A549 (cell line): ENCODE results near the gene SH2D4B. TPM values are rescaled to one million over a fixed set of nuclear protein-coding genes. Genes with fewer than 3 reads are reported as not detected.

ENCODE experiments used
- ATAC-seq, 2 experiments: fragments of 200-7000 bp in 1 of 2; fragments of >200 bp in 1 of 2; cut with Nextera tagmentation in 1 of 2; cut with Tn5 transposase in 1 of 2; 3 replicates each; pipeline versions ENCODE4 v1.8.0 to v1.9.1; 2018 to 2020; ENCODE audit warnings: mild to moderate bottlenecking in 1 of 2, moderate library complexity in 1 of 2
- CTCF ChIA-PET: fragments of 300-600 bp; sonication (Branson Sonifier 250); formaldehyde crosslinking; extraction: SDS; loops from one replicate; lab custom pipeline; 2021; ENCODE audit warnings: antibody characterized with exemption, inconsistent platforms; lab: Yijun Ruan, JAX
- POLR2A ChIA-PET: fragments of 350-600 bp; formaldehyde crosslinking; extraction: SDS; loops from one replicate; lab custom pipeline; 2021; ENCODE audit warnings: antibody characterized with exemption, inconsistent platforms; lab: Yijun Ruan, JAX
- DNase-seq, 2 experiments: peaks; one replicate each; pipeline versions ENCODE4 v3.0.0 to v3.0.0-alpha.2; 2011 to 2016; ENCODE audit warnings: low read depth in 1 of 2, low spot score in 1 of 2
- FAIRE-seq: peaks from 2 replicates; lab custom pipeline; 2011; peaks lifted over from hg19 to GRCh38; lab: Jason Lieb, UNC
- H3K27ac ChIP-seq, 2 experiments: fragments of >200 bp; sonication (Bioruptor Twin); formaldehyde crosslinking; 3 replicates each; pipeline ENCODE4 v1.5.1; 2016 to 2017
- H3K4me1 ChIP-seq: fragments of >200 bp; sonication (Bioruptor Twin); formaldehyde crosslinking; 3 replicates; pipeline ENCODE4 v1.6.1; 2016
- H3K4me2 ChIP-seq: fragments of >200 bp; sonication (Bioruptor Twin); formaldehyde crosslinking; 3 replicates; pipeline ENCODE4 v1.6.1; 2016
- H3K4me3 ChIP-seq: fragments of >200 bp; sonication (Bioruptor Twin); formaldehyde crosslinking; 3 replicates; pipeline ENCODE4 v1.5.1; 2016
- H3K9me3 ChIP-seq: fragments of >200 bp; sonication (Bioruptor Twin); formaldehyde crosslinking; 3 replicates; pipeline ENCODE4 v1.6.1; 2016
- ATOH8 ChIP-seq: fragments of 250-450 bp; sonication (Bioruptor Pico); IDR thresholded peaks from 2 replicates; pipeline ENCODE4 v1.5.0; 2020; ENCODE audit warnings: low read depth, mild to moderate bottlenecking, moderate library complexity
- BCL3 ChIP-seq: fragments of >200 bp; sonication (Bioruptor Twin); formaldehyde crosslinking; IDR thresholded peaks from 3 replicates; pipeline ENCODE4 v1.6.1; 2016
- CHD2 ChIP-seq: fragments of 150-350 bp; IDR thresholded peaks from 2 replicates; pipeline ENCODE4 v1.6.1; 2014; ENCODE audit warnings: low read length; ENCODE audit not compliant: partially characterized antibody
- CHD4 ChIP-seq: fragments of 200-600 bp; sonication (generic); IDR thresholded peaks from 2 replicates; pipeline ENCODE4 v1.6.1; 2016; ENCODE audit warnings: antibody characterized with exemption, mild to moderate bottlenecking, borderline replicate concordance
- E2F6 ChIP-seq: IDR thresholded peaks from 2 replicates; pipeline ENCODE4 v1.6.1; 2012; ENCODE audit warnings: low read depth, borderline replicate concordance
- EHMT2 ChIP-seq: fragments of 200-600 bp; sonication (generic); IDR thresholded peaks from 2 replicates; pipeline ENCODE4 v1.6.1; 2016; ENCODE audit warnings: antibody characterized with exemption, low read depth, mild to moderate bottlenecking, moderate library complexity
- GATA3 ChIP-seq: IDR thresholded peaks from 2 replicates; pipeline ENCODE4 v1.6.1; 2012; ENCODE audit warnings: borderline replicate concordance
- HES2 ChIP-seq: fragments of >200 bp; sonication (Bioruptor Twin); formaldehyde crosslinking; IDR thresholded peaks from 2 replicates; pipeline ENCODE4 v1.6.1; 2016
- HMGXB4 ChIP-seq: fragments of 250-450 bp; sonication (Bioruptor Pico); IDR thresholded peaks from 2 replicates; pipeline ENCODE4 v1.5.0; 2021; ENCODE audit warnings: mild to moderate bottlenecking, moderate library complexity, borderline replicate concordance
- HOXB13 ChIP-seq: fragments of 250-450 bp; sonication (Bioruptor Pico); IDR thresholded peaks from 2 replicates; pipeline ENCODE4 v1.5.0; 2020; ENCODE audit warnings: low read depth, mild to moderate bottlenecking, moderate library complexity
- JUNB ChIP-seq: fragments of >200 bp; sonication (Bioruptor Twin); formaldehyde crosslinking; IDR thresholded peaks from 2 replicates; pipeline ENCODE4 v1.6.1; 2016
- MAFK ChIP-seq: fragments of 450-650 bp; IDR thresholded peaks from 2 replicates; pipeline ENCODE4 v1.6.1; 2014; ENCODE audit not compliant: partially characterized antibody
- MAX ChIP-seq: IDR thresholded peaks from 2 replicates; pipeline ENCODE4 v1.6.1; 2012
- MAZ ChIP-seq: fragments of 150-350 bp; IDR thresholded peaks from 2 replicates; pipeline ENCODE4 v1.6.1; 2014; ENCODE audit warnings: antibody characterized with exemption, low read depth, low read length, borderline replicate concordance
- NFE2L2 ChIP-seq: fragments of 150-350 bp; conservative IDR thresholded peaks from 2 replicates; pipeline ENCODE4 v1.6.1; 2014; ENCODE audit warnings: low read length
- PBX3 ChIP-seq: IDR thresholded peaks from 2 replicates; pipeline ENCODE4 v1.6.1; 2012
- RARB ChIP-seq: fragments of 250-450 bp; sonication (Bioruptor Pico); IDR thresholded peaks from 2 replicates; pipeline ENCODE4 v1.8.0; 2021; ENCODE audit warnings: mild to moderate bottlenecking, moderate library complexity
- SREBF2 ChIP-seq: fragments of 450-650 bp; IDR thresholded peaks from 2 replicates; pipeline ENCODE4 v1.6.1; 2014; ENCODE audit warnings: mild to moderate bottlenecking, moderate library complexity
- TP53 ChIP-seq: fragments of 250-450 bp; sonication (Bioruptor Pico); IDR thresholded peaks from 2 replicates; pipeline ENCODE4 v1.5.0; 2021; ENCODE audit warnings: mild to moderate bottlenecking, moderate library complexity
- WGBS: methylation state at CpG from one replicate; pipeline ENCODE4 v1.1.6; 2017; ENCODE audit errors: missing lambda C conversion rate; 5-methylcytosine and 5-hydroxymethylcytosine counted together
- polyA plus RNA-seq, 4 experiments: library from polyadenylated mRNA; depleted of rRNA in 3 of 4; stranded (reverse); fragments of >200 nt; fragmentation: RNase III in 1 of 4; extraction: RNeasy Plus Mini Kit Qiagen cat#74134 plus additional on column Dnase treatment in 1 of 4; gene quantifications; 2 replicates in 3 of 4; 3 replicates in 1 of 4; pipeline ENCODE4 v1.2.3, GENCODE V29; 2011 to 2017

SH2D4B gene
- polyA plus RNA-seq, 2 of the 4 experiments (the other 2 are of a cell fraction) = 0.01 to 0.12 TPM

- Histone ChIP-seq H3K4me2 (no peak overlapping the region), H3K9me3 (no peaks in the 10 kb centered on the region), H3K27ac (no peak overlapping the region), H3K4me1 (no peaks in the 10 kb centered on the region), H3K4me3 (no peak overlapping the region)
- FAIRE-seq (no peak), DNase-seq (no peak), ATAC-seq (no peak)
- ChIA-PET CTCF (no interaction called here), POLR2A (no interaction called here)
- TF ChIP-seq NFE2L2 (no peak), GATA3 (no peak), CHD4 (no peak), TP53 (CRISPR knock-in tag) (no peak), CHD2 (no peak), HES2 (no peak), HMGXB4 (CRISPR knock-in tag) (no peak), MAZ (no peak), PBX3 (no peak), E2F6 (no peak), ATOH8 (CRISPR knock-in tag) (no peak), MAX (no peak), JUNB (no peak), SREBF2 (no peak), HOXB13 (CRISPR knock-in tag) (no peak), MAFK (no peak), RARB (CRISPR knock-in tag) (no peak)
- 85% methylated on average over 9 of the region's 9 CpGs for WGBS
Observed at GRCh38 chr10:80571352-80571751, 33.6 kb downstream of the SH2D4B start.

GRCh38 chr10:80579181-80579763 lies 41.6 kb downstream of the SH2D4B start:
- DNase-seq (no peak), ATAC-seq (no peak), FAIRE-seq (no peak)
- CTCF ChIA-PET = interaction anchor here (0.6 to 1.8 kb wide), 2 partner anchors 17 to 21 kb away, joined by 3 to 4 read pairs; no protein-coding TSS in a partner anchor
- Histone ChIP-seq H3K9me3 (peaks cover 5% of the 10 kb centered on the region; the same call in 1 of the 3 replicates), H3K4me2 (no peak overlapping the region), H3K4me3 (no peak overlapping the region), H3K4me1 (no peaks in the 10 kb centered on the region), H3K27ac (no peak overlapping the region)
- 10% methylated on average over 5 of the region's 5 CpGs for WGBS
- TF ChIP-seq RARB (CRISPR knock-in tag) (no peak), EHMT2 (no peak), CHD2 (no peak), BCL3 (no peak), GATA3 (no peak)
- POLR2A ChIA-PET = no interaction called here
